Activated T-cell treated with anti-CD3 and anti-CD28 coated beads for 4 hours (primary cell): ENCODE data around the gene FAM186B.
A peak's percentile ranks its signal among the peaks of the same experiment; 100 is the strongest.

Source experiments
- DNase-seq: peaks from one replicate; pipeline ENCODE4 v3.0.0-alpha.2; 2020

FAM186B gene

GRCh38 chr12:49604856-49605255 lies 583 bp downstream of the FAM186B start:
- no peak for DNase-seq

GRCh38 chr12:49603721-49604120 lies 1.7 kb downstream of the FAM186B start:
- no peak for DNase-seq

GRCh38 chr12:49599961-49600360 lies 5.5 kb downstream of the FAM186B start:
- DNase-seq = no peak

DNA sequence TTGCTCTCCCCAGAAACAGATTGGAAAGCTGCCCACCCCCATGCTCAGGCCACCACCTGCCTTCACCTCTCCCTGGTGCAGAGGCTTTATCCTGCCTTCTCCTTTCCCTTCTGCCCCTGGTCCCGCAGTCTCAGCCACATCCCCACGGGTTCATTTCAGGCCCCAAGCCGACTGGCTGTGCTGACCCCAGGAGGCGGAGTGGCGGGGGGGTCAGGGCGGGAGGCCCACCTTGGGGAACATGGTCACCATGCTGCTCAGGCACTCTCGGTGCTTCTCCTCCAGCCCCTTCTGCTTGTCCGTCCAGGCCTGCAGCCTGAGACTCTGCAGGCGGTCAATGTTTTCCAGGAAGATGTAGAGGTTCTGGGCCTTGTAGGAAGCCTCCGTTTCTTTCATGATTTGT lies 6.9 kb downstream of the FAM186B start:
- no peak for DNase-seq

- DNase-seq = no peak
Measured at GRCh38 chr12:49588721-49589516, 16.5 kb downstream of the FAM186B start.

DNA sequence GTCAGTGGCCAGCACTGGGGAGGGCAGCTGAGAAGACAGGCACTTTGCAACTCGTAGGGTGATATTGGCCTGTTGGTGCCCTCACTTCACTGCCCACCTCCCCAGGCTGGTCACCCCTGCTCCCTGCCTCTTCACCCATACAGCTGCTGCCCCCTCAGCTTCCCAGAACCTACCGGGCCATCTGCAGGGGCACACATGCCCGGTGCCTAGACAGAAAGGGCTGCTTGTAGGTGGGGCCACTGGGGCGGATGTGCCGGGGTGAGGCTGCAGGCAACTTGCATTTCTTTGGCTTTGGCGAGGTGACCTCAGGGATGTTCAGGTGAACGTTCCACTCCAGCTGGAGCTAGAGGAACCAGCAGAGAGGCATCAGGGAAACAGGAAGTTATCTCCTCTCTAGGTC lies 17.2 kb downstream of the FAM186B start:
- DNase-seq = no peak

- DNase-seq = no peak
Measured at GRCh38 chr12:49587174-49587908, 18.1 kb downstream of the FAM186B start.

- no peak for DNase-seq
Measured at GRCh38 chr12:49585477-49586459, 19.7 kb downstream of the FAM186B start.

GRCh38 chr12:49584591-49584990 lies 20.8 kb downstream of the FAM186B start:
- DNase-seq = no peak

DNA sequence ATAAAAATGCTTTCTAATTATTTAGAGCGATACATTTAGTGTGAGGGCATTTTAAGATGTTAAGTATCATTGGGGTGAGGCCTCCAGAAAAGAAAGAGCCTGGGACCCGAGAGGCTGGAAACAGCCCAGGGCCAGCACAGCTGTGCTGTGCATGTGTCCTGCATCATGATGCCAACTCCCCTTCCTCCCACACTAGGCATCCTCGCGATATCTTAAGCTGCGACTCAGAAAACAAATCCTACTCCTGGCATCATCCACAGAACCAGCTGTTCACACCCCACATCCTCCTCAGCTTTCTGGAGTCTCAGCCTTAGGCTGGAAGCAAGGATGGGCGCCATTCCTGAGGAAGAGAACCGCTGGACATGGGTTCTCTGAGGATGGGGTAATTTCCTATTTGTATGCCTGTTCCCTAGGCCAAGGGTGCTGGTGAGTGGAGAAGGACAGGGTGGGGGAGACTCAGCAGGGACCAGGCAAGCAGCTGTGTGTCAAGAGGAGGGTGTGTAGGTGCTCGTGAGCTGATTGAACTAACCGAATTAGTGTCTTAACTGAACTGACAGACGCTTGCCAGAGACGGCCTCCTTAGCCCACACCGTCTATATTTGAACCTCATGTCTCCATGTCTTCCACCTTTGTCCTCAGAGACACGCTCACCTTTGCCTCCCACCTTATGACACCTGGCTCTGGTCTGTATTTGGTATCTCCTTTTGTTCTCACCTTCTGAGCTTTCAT lies 21.9 kb downstream of the FAM186B start:
- no peak for DNase-seq

DNA sequence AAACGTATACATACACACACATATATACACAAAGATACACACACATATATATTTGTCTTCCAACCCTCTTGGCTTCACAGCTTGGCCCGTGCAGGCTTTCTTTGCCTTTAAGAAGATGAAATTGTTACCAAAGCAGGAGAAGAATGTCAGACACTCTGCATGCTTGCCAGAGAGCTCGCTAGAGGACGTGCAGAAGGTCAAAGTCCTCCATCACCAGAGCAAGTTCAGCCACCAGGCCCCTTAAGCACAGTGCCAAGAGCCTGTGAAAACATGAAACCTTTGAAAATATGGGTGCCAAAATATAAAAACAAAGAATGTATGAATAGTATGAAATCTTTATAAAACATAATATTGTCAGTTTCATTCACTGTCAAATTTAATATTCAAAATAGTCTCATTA lies 22.6 kb downstream of the FAM186B start:
- no peak for DNase-seq

GRCh38 chr12:49582201-49582600 lies 23.2 kb downstream of the FAM186B start:
- DNase-seq = no peak

DNA sequence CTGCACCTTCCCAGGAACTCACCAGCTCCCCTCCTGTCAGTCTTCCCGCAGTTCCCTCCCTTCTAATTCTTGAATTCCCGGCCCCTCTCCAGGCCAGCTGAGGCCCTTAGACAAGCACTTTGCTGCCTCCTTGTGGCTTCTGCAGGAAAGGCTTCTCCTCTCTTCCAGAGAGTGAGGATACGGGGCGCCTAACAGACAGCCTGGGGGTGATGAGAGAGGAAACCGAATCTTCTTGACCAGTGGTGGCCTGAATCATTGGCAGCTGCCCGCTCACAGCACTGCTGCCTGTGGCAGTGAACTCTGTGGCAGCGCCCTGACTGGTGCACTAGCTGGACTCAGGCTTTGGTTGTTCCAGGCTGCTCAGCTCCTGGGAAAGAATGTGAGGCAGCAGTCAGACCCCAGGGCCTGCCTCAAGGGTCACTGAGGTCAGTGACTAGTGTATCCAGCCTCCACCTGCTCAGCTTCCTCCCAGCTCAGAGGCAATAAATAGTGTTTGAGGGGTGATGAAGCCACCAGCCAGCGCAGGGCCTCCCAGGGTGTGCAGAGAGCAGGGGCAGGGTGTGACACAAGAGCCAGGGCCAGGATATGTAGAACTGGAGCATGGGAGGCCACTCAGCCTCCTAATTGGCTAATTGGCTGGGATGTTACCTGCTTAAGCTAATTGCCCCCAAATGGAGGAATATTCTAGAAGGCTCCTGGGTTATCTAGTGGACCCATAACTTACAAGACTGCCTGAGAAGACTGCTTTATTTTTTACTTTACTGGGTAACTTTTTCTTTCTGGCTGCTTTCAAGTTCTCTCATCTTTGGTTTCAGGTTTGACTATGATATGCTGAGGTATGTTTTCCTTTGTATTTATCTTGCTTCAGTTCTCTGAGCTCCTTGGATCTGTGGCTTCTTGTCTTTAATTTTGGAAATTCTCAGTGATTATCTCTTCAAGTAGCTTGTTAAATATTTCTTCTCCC lies 24.6 kb downstream of the FAM186B start:
- peak; percentile 31 for DNase-seq

- DNase-seq = no peak
Measured at GRCh38 chr12:49578471-49579112, 26.8 kb downstream of the FAM186B start.

DNA sequence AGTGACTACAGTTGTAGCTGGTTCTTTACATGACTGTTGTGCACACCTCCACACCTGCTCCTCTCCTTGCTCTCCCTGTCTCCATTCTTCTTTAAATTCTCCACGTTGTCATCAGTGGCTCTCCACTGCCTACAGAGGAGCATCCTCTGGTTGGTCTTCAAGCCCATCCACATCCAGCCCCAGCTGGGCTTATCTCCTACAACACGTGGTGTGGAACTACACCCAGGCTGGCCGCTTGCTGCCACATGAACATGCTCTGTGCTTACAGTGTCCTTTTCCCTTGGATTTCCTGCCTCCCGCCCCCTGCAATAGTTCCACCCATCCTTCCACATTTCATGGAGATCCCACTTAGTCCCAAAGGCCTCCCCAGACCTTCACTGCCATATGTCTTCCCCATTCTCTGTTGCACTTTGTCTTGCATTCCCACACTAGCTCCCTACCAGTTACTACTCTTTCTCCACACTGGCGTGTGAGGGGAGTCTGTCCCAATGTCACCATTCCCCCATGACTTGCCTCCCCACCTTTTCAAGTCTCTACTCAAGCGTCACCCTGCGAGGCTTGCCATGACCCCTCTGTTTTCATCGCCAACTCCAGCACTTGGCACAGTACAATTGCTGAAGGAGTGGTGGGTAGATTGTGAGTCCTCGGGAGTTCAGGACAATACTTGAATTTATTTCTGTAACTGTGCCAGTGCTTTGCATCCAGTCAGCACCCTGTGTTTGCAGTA lies 27.7 kb downstream of the FAM186B start:
- DNase-seq = no peak

- no peak for DNase-seq
Measured at GRCh38 chr12:49568442-49569162, 36.8 kb downstream of the FAM186B start.

GRCh38 chr12:49567611-49568441 lies 37.6 kb downstream of the FAM186B start, which contains the start of gene MCRS1:
Gene MCRS1 (minus strand): TSS chr12:49568142. CDS start chr12:49566731, 1,411 bp downstream.
- DNase-seq = peak; percentile 85

DNA sequence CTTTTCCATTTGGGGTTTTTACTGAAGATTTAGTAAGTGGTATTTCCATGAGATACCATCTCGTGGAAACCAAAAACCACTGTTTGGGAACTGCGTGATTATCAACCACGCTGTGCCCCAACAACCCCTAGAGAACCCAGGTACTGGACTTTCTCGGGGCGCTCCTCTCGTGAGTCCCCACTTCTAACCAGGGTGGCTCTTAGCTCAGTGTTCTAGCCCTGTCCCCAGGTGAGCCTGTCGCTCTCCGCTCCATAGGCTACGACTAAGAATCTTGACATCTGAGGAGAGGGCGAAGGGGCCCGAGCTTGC lies 38.2 kb downstream of the FAM186B start:
- no peak for DNase-seq
